Neutrophil (primary cell): ENCODE data around the gene ITGA2.

Source experiments
- H3K27ac ChIP-seq: fragments of 200-600 bp; sonication (generic); 2 replicates; pipeline ENCODE4 v1.5.1; 2016; ENCODE audit warnings: mild to moderate bottlenecking, moderate library complexity
- H3K27me3 ChIP-seq: fragments of 200-600 bp; sonication (generic); 2 replicates; pipeline ENCODE4 v1.6.0; 2016; ENCODE audit warnings: mild to moderate bottlenecking
- H3K36me3 ChIP-seq: fragments of 200-600 bp; sonication (generic); 2 replicates; pipeline ENCODE4 v1.5.1; 2017
- H3K4me1 ChIP-seq, 2 experiments: fragments of 200-600 bp in 1 of 2; sonication (generic) in 1 of 2; 1 replicate in 1 of 2; 2 replicates in 1 of 2; pipeline versions ENCODE4 v1.5.1 to v1.6.1; 2013 to 2016; ENCODE audit warnings: low read depth in 1 of 2, low read length in 1 of 2, mild to moderate bottlenecking in 1 of 2, moderate library complexity in 1 of 2; ENCODE audit not compliant: control insufficient read depth in 1 of 2, insufficient read depth in 1 of 2
- H3K4me3 ChIP-seq, 2 experiments: fragments of 200-600 bp in 1 of 2; sonication (generic) in 1 of 2; 1 replicate in 1 of 2; 2 replicates in 1 of 2; pipeline ENCODE4 v1.5.1; 2013 to 2016; ENCODE audit warnings: low read depth in 1 of 2, low read length in 1 of 2, mild to moderate bottlenecking in 1 of 2, moderate library complexity in 1 of 2
- H3K9me3 ChIP-seq: fragments of 200-600 bp; sonication (generic); 2 replicates; pipeline ENCODE4 v1.5.1; 2016
- TF ChIP-seq, protein P1 (sequence below): fragments of 200-600 bp; sonication (generic); IDR thresholded peaks from 2 replicates; pipeline ENCODE4 v1.5.1; 2016; ENCODE audit warnings: antibody characterized with exemption

Gene ITGA2

DNA sequence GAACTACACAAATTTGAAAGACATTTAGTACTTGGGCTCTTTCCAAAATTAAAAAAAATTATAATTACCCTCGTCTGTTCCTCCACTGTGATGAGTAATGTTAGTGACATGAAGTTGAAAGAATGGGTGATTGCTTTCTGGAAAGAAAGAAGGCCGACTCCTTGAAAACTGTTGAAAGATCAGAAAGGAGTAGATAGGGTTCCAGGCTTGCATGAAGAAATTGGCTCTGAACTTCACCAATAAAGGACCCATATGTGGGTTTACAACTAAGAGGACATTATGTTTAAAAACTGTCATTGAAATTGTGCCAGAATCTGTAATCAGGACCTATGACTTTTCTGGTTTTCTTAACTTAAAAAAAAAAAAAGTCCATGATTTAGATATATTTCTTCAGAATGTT, 141.1 kb downstream of the ITGA2 start:
- Histone ChIP-seq H3K9me3 (no peaks in the 10 kb centered on the region), H3K36me3 (no peaks in the 10 kb centered on the region), H3K4me3 (no peak overlapping the region), H3K27me3 (no peaks in the 10 kb centered on the region), H3K27ac (no peak overlapping the region), H3K4me1 (no peaks in the 10 kb centered on the region)
- TF ChIP-seq, protein P1, sequence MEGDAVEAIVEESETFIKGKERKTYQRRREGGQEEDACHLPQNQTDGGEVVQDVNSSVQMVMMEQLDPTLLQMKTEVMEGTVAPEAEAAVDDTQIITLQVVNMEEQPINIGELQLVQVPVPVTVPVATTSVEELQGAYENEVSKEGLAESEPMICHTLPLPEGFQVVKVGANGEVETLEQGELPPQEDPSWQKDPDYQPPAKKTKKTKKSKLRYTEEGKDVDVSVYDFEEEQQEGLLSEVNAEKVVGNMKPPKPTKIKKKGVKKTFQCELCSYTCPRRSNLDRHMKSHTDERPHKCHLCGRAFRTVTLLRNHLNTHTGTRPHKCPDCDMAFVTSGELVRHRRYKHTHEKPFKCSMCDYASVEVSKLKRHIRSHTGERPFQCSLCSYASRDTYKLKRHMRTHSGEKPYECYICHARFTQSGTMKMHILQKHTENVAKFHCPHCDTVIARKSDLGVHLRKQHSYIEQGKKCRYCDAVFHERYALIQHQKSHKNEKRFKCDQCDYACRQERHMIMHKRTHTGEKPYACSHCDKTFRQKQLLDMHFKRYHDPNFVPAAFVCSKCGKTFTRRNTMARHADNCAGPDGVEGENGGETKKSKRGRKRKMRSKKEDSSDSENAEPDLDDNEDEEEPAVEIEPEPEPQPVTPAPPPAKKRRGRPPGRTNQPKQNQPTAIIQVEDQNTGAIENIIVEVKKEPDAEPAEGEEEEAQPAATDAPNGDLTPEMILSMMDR, result no peak

DNA sequence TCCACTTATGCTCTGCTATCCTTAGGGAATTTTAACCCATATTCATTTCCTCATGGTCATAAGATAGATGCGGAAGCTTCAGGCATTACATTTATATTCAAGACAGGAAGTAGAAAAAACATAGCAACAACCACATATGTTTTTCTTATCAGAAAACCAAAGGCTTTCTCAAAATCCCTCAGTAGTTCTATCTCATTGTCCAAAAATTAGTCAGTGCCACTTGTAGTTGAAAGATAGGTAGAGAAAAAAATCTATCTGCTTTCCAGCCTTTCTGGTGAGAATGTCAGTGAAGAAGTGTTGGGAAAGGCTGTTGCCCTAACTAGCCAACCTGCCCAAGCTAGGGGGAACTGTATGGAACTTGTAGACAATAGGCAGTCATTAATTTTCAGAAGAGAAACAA, 143.9 kb downstream of the ITGA2 start:
- no peaks in the 10 kb centered on the region for H3K4me1 ChIP-seq
- no peak overlapping the region for H3K27ac ChIP-seq
- H3K9me3 ChIP-seq, result no peaks in the 10 kb centered on the region
- TF ChIP-seq, protein P1, result no peak
- H3K36me3 ChIP-seq, result no peaks in the 10 kb centered on the region
- H3K4me3 ChIP-seq, result no peak overlapping the region
- no peaks in the 10 kb centered on the region for H3K27me3 ChIP-seq
